Measurements from ENCODE around the gene UNC45A.

The UNC45A gene

DNA sequence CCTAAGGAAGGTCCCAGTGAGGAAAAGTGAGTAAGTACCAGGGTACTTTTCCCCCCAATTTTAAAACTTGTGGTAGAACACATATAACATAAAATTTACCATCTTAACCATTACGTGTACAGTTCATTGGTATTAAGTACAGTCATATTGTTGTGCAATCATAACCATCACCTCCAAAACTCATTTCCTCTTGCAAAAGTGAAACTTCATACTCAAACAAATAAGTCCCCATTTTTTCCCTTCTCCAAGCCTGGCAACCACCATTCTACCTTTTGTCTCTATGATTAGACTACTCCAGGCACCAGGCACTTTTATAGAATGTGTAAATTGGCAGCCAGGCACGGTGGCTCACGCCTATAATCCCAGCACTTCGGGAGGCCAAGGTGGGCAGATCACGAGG lies 47.0 kb downstream of the UNC45A start:
- ChIA-PET POLR2A (no interaction called here), CTCF (interaction anchor here (1.1 to 12.5 kb wide), 7 partner anchors 12 to 51 kb away, joined by 3 to 169 read pairs (median 18); partner anchors contain the start of genes HDDC3, PRC1 and RCCD1)
- no peak for DNase-seq (ENCODE audit: extremely low spot score)
- no peak for TF ChIP-seq CTCF (IDR thresholded peaks at IDR 0.05; ENCODE audit: control extremely low read depth, extremely low read depth, low read depth, missing control alignments)

- CTCF ChIA-PET, result interaction anchor here (0.8 to 12.5 kb wide), 6 partner anchors 16 to 55 kb away, joined by 3 to 169 read pairs (median 4); partner anchors contain the start of genes HDDC3 and RCCD1
These were observed 51.9 kb downstream of the UNC45A start for GRCh38 chr15:90986790-90987507.

DNA sequence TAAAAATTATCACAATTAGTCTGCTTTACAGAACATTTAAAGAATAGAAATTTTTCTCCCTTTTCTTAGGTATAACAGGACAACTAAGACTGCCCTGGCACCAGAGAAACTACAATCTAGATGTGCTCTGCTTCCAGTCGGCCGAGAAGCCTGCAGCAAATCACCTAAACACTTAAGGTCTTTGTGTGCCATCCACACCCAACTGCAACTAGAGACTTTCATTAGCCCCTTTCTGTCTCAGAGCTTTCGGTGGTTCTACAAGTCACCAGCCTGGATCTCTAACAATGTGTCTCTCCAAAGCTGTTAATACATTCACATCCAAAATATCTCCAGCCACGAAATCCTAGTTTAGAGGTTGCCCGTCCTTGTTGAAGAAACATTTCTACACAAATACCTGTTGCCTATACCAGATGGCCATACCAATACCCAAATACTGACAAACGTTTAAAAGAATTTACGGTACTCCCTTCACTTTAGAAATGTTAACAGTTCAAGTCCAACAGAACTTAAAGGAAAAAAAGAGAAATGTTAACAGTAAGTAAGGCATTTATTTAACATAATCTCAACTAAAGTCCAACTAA lies 52.6 kb downstream of the UNC45A start:
- no peak for TF ChIP-seq CTCF (IDR thresholded peaks at IDR 0.05; ENCODE audit: control extremely low read depth, extremely low read depth, low read depth, missing control alignments)
- DNase-seq (ENCODE audit: extremely low spot score), result no peak
- ChIA-PET POLR2A (no interaction called here), CTCF (interaction anchor here (0.9 to 12.5 kb wide), 5 partner anchors 29 to 57 kb away, joined by 3 to 169 read pairs (median 3); partner anchors contain the start of genes HDDC3 and RCCD1)

More at GRCh38 chr15:90986790-90987507, 51.9 kb downstream of the UNC45A start:
- POLR2A ChIA-PET, result no interaction called here
- DNase-seq (ENCODE audit: extremely low spot score), result peak; percentile 38
- no peak for TF ChIP-seq CTCF (IDR thresholded peaks at IDR 0.05; ENCODE audit: control extremely low read depth, extremely low read depth, low read depth, missing control alignments)

GRCh38 chr15:90988296-90988695 lies 53.2 kb downstream of the UNC45A start:
- CTCF ChIA-PET, result interaction anchor here (0.9 to 12.5 kb wide), 4 partner anchors 30 to 57 kb away, joined by 3 to 169 read pairs (median 4); partner anchors contain the start of genes HDDC3 and RCCD1
- POLR2A ChIA-PET, result no interaction called here

DNA sequence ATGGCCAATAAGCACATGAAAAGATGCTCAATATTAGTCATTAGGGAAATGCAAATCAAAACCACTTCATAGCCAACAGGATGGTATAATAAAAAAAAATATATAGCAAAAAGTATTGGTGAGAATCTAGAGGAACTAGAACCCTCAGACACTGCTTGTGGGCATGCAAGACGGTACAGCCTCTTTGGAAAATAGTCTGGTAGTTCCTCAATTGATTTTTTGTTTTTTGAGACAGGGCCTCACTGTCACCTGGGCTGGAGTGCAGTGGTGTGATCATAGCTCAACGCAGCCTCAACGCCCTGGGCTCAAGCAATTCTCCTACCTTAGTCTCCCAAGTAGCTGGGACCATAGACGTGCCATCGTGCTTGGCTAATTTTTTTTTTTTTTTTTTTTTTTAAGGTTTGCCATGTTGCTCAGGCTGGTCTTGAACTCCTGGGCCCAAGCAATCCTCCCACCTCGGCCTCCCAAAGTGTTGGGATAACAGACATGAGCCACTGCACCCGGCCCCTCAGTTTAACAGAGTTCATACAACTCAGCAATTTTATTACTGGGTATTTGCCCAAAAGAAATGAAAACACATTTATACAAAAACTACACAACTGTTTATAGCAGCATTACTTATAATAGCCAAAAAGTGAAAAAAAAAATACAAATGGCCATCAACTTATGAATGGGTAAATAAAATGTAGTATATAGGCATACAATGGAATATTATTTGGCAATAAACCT lies 54.1 kb downstream of the UNC45A start:
- no peak for DNase-seq (ENCODE audit: extremely low spot score)
- CTCF ChIA-PET, result interaction anchor here (1.2 to 1.7 kb wide), 4 partner anchors 10 to 56 kb away, joined by 3 to 5 read pairs (median 4); partner anchors contain the start of gene HDDC3
- POLR2A ChIA-PET, result interaction anchor here (0.5 kb wide), 1 partner anchor 9 kb away, joined by 3 read pairs; no protein-coding TSS in a partner anchor
- no peak for TF ChIP-seq CTCF (IDR thresholded peaks at IDR 0.05; ENCODE audit: control extremely low read depth, extremely low read depth, low read depth, missing control alignments)

More at GRCh38 chr15:90988296-90988695, 53.2 kb downstream of the UNC45A start:
- TF ChIP-seq CTCF (IDR thresholded peaks at IDR 0.05; ENCODE audit: control extremely low read depth, extremely low read depth, low read depth, missing control alignments), result no peak
- no peak for DNase-seq (ENCODE audit: extremely low spot score)

DNA sequence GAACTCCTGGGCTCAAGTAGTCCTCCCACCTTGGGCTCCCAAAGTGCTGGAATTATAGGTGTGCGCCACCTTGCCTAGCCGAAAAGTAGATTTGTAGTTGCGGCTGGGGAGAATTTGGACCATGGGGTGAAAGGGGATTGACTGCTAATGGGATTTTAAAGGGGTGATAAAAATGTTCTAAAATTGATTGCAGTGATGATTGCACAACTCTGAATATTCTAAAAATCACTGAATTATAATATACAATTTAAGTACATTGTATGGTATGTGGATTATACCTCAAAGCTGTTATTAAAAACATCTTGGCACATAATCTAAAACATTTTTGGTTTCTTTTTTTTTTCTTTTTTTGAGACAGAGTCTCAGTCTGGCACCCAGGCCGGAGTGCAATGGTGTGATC lies 55.4 kb downstream of the UNC45A start:
- CTCF ChIA-PET, result interaction anchor here (1.2 to 1.7 kb wide), 4 partner anchors 11 to 57 kb away, joined by 3 to 5 read pairs (median 4); partner anchors contain the start of gene HDDC3
- POLR2A ChIA-PET, result no interaction called here
- no peak for TF ChIP-seq CTCF (IDR thresholded peaks at IDR 0.05; ENCODE audit: control extremely low read depth, extremely low read depth, low read depth, missing control alignments)
- no peak for DNase-seq (ENCODE audit: extremely low spot score)

Data from GM10248 (cell line).